Heart left ventricle (tissue), 16 donors: ENCODE data around the gene CHL1. TPM values are rescaled to one million over a fixed set of nuclear protein-coding genes. Genes with fewer than 3 reads are reported as not detected.

Source experiments
- ATAC-seq, 4 donors: fragments of 200-7000 bp; cut with Tn5 transposase; one replicate each; pipeline ENCODE4 v1.9.1; 2020 to 2022; ENCODE audit warnings: moderate library complexity in 4 of 4, mild to moderate bottlenecking in 3 of 4, moderate number of reproducible peaks in 1 of 4
- DNase-seq, 5 donors: peaks; one replicate each; pipeline ENCODE4 v3.0.0-alpha.2; 2020
- H3K27ac ChIP-seq, 12 donors: fragments of 200-600 bp; sonication (generic) in 4 of 12; one replicate each; pipeline versions ENCODE4 v1.5.0 to v1.8.0; 2016 to 2022; ENCODE audit warnings: mild to moderate bottlenecking in 2 of 12
- H3K27me3 ChIP-seq, 9 donors: fragments of 200-600 bp; sonication (generic) in 2 of 9; one replicate each; pipeline versions ENCODE4 v1.5.1 to v1.8.0; 2016 to 2022; ENCODE audit warnings: mild to moderate bottlenecking in 3 of 9
- H3K36me3 ChIP-seq, 9 donors: fragments of 200-600 bp; sonication (generic) in 2 of 9; one replicate each; pipeline versions ENCODE4 v1.5.0 to v1.8.0; 2018 to 2022; ENCODE audit warnings: mild to moderate bottlenecking in 2 of 9
- H3K4me1 ChIP-seq, 12 donors: fragments of 200-600 bp; sonication (generic) in 4 of 12; one replicate each; pipeline versions ENCODE4 v1.5.0 to v1.8.0; 2016 to 2022; ENCODE audit warnings: mild to moderate bottlenecking in 3 of 12
- H3K4me3 ChIP-seq, 12 donors: fragments of 200-600 bp; sonication (generic) in 4 of 12; one replicate each; pipeline versions ENCODE4 v1.5.0 to v1.8.0; 2017 to 2022; ENCODE audit warnings: mild to moderate bottlenecking in 9 of 12, moderate library complexity in 4 of 12
- H3K9me3 ChIP-seq, 12 donors: fragments of 200-600 bp; sonication (generic) in 4 of 12; one replicate each; pipeline versions ENCODE4 v1.5.0 to v1.8.0; 2016 to 2022; ENCODE audit warnings: mild to moderate bottlenecking in 1 of 12
- CTCF ChIP-seq, 12 donors: fragments of 200-600 bp; sonication (generic) in 4 of 12; IDR thresholded peaks; one replicate each; pipeline versions ENCODE4 v1.5.0 to v1.8.0; 2018 to 2022; ENCODE audit warnings: antibody characterized with exemption in 12 of 12, mild to moderate bottlenecking in 5 of 12
- POLR2A ChIP-seq, 2 donors: fragments of 450-650 bp; IDR thresholded peaks; one replicate each; pipeline ENCODE4 v1.6.1; 2017; ENCODE audit warnings: antibody characterized with exemption in 2 of 2, mild to moderate bottlenecking in 2 of 2, moderate library complexity in 2 of 2
- WGBS, 4 donors: extraction: QIAGEN DNeasy Blood & Tissue Kit in 2 of 4; methylation state at CpG; one replicate each; pipeline versions ENCODE4 v1.1.5 to v1.1.7; 2013 to 2018; 5-methylcytosine and 5-hydroxymethylcytosine counted together
- intact Hi-C, 10 donors: fragments of 100-400 bp; cut with DNase I; formaldehyde crosslinking; loops; one replicate each; pipeline versions ENCODE4 v1.11.1 to v1.14.2; 2022
- polyA plus RNA-seq, 2 donors: library from polyadenylated mRNA; stranded (reverse); fragments of 200-250 nt; gene quantifications; one replicate each; pipeline ENCODE4 v1.2.3, GENCODE V29; 2013
- total RNA-seq, 9 donors: library from RNA; depleted of rRNA in 2 of 9; stranded (reverse); fragments of >200 nt in 2 of 9; fragmentation: NEBNext Ultra II Directional in 3 of 9; extraction: Animal tissue kit (Norgen Biotek cat#: 25700) in 3 of 9; gene quantifications; one replicate each; pipeline versions ENCODE4 v1.1.0 to v1.2.4, GENCODE V29; 2016 to 2023
- donor health status: ischemic (EF 13 %, LVEDD 7.1; RV severe dilation, severe dysfunction).
- donor health status: healthy with polysubstance abuse.
- donor health status: DM: no; HTN: yes; CAD: no.
- donor health status: DM: no; HTN: no; CAD: no.
- donor health status: ischemic (EF 25% LVEDD 6.9; RV normal size, moderate dysfunction).
- donor health status: ischemic (EF 25% LVEDD 5.7; RV mildly dilated, moderate dysfunction).
- donor health status: healthy.
- donor health status: DM: yes; HTN: yes; CAD: no.
- donor health status: ischemic (EF 35%, LVEDD 5.7; RV mildly dilated, moderate dysfunction).
- donor health status: nonischemic (EF 11% LVEDD 7.7; RV severe dilation, severe dysfunction).
- donor health status: DM: yes; HTN: yes; CAD: no.
- donor health status: PGD.
- donor health status: ischemic (EF 29% LVEDD 5.4; RV normal size, mild dysfunction).
- donor health status: nonischemic (EF 23%, LVEDD 6.1; RV moderate dilation, normal function).

CHL1 gene
- total and polyA plus RNA-seq, 11 donors = 0.48 to 15.3 (median 2.6) TPM

GRCh38 chr3:192215-192929 is 4.2 kb upstream of the CHL1 start:
- 85 to 89% (median 86%) methylated on average over 17 to 25 of the region's 25 CpGs for WGBS, 4 donors
- H3K9me3 ChIP-seq = no peaks in the 10 kb centered on the region
- no peak for TF ChIP-seq CTCF (IDR thresholded peaks at IDR 0.05)
- no peak for TF ChIP-seq POLR2A (IDR thresholded peaks at IDR 0.05)
- ATAC-seq (no peak), DNase-seq (no peak)
- H3K27ac ChIP-seq = no peak overlapping the region
- H3K4me1 ChIP-seq = peaks cover 0 to 11% (median 8%) of the 10 kb centered on the region in 12 donors
- intact Hi-C loops = no loop called here
- H3K4me3 ChIP-seq = no peak overlapping the region
- peaks cover 4 to 41% (median 18%) of the 10 kb centered on the region in 9 donors for H3K27me3 ChIP-seq
- H3K36me3 ChIP-seq = no peaks in the 10 kb centered on the region

- TF ChIP-seq POLR2A (IDR thresholded peaks at IDR 0.05) (no peak), CTCF (IDR thresholded peaks at IDR 0.05) (no peak)
- WGBS, 4 donors = 24 to 72% (median 66%) methylated on average over 2 of the region's 2 CpGs
- no peak for DNase-seq
- H3K9me3 ChIP-seq = no peaks in the 10 kb centered on the region
- H3K36me3 ChIP-seq = no peaks in the 10 kb centered on the region
- H3K27ac ChIP-seq = no peak overlapping the region
- intact Hi-C loops = loop anchor here in 1 of 10 donors (1.0 kb wide), 1 partner anchor 8 kb away; no protein-coding TSS in a partner anchor
- peaks cover 8 to 57% (median 35%) of the 10 kb centered on the region in 9 donors for H3K27me3 ChIP-seq
- no peak overlapping the region for H3K4me3 ChIP-seq
- no peak for ATAC-seq
- H3K4me1 ChIP-seq = peaks cover 0 to 21% (median 12%) of the 10 kb centered on the region in 12 donors
These were observed 2.6 kb upstream of the CHL1 start for GRCh38 chr3:194001-194400.

- peaks cover 8 to 61% (median 35%) of the 10 kb centered on the region in 9 donors for H3K27me3 ChIP-seq
- H3K9me3 ChIP-seq = no peaks in the 10 kb centered on the region
- no peak overlapping the region for H3K4me3 ChIP-seq
- H3K27ac ChIP-seq = no peak overlapping the region
- H3K36me3 ChIP-seq = no peaks in the 10 kb centered on the region
- intact Hi-C loops = loop anchor here in 1 of 10 donors (1.0 kb wide), 1 partner anchor 8 kb away; no protein-coding TSS in a partner anchor
- no peak for ATAC-seq
- peaks cover 0 to 21% (median 12%) of the 10 kb centered on the region in 12 donors for H3K4me1 ChIP-seq
- no peak for DNase-seq
- TF ChIP-seq CTCF (IDR thresholded peaks at IDR 0.05) (no peak), POLR2A (IDR thresholded peaks at IDR 0.05) (no peak)
- WGBS, 4 donors = 60 to 75% (median 67%) methylated on average over 3 of the region's 3 CpGs
These were observed 2.1 kb upstream of the CHL1 start for GRCh38 chr3:194421-194820.

- ATAC-seq = no peak
- Histone ChIP-seq H3K27ac (no peak overlapping the region), H3K4me1 (peaks cover 0 to 21% (median 12%) of the 10 kb centered on the region in 12 donors), H3K36me3 (no peaks in the 10 kb centered on the region), H3K9me3 (no peaks in the 10 kb centered on the region), H3K27me3 (peaks cover 8 to 68% (median 37%) of the 10 kb centered on the region in 9 donors), H3K4me3 (no peak overlapping the region)
- TF ChIP-seq CTCF (IDR thresholded peaks at IDR 0.05) = no peak
- no peak for TF ChIP-seq POLR2A (IDR thresholded peaks at IDR 0.05)
- intact Hi-C loops = no loop called here
- WGBS, 4 donors = 56 to 63% (median 59%) methylated on average over 6 of the region's 6 CpGs
- DNase-seq = no peak
These were observed 897 bp upstream of the CHL1 start for GRCh38 chr3:195666-196065.
